ENCODE measurements around the gene MSANTD3. TPM values are rescaled to one million over a fixed set of nuclear protein-coding genes. Genes with fewer than 3 reads are reported as not detected.

MSANTD3 gene
- total RNA-seq, 1 experiment from 2014 or later = 30.2 TPM

GRCh38 chr9:100449420-100449819 is 22.5 kb downstream of the MSANTD3 start (continued):
- TF ChIP-seq JUN (CRISPR knock-in tag; IDR thresholded peaks at IDR 0.05) (no peak), ZNF219 (CRISPR knock-in tag; IDR thresholded peaks at IDR 0.05; ENCODE audit: borderline replicate concordance) (no peak), GTF2I (CRISPR knock-in tag; conservative IDR thresholded peaks at IDR 0.05) (no peak)

GRCh38 chr9:100452894-100453293 is 26.0 kb downstream of the MSANTD3 start:
- Mint-ChIP-seq H3K4me1 (no peaks in the 10 kb centered on the region), H3K4me3 (no peak overlapping the region), H3K27me3 (ENCODE audit: low read depth) (no peaks in the 10 kb centered on the region), H3K36me3 (peaks cover 15% of the 10 kb centered on the region), H3K27ac (no peak overlapping the region), H3K9me3 (no peaks in the 10 kb centered on the region)
- ATAC-seq = no peak
- no peak for TF ChIP-seq HMGA2 (CRISPR knock-in tag; IDR thresholded peaks at IDR 0.05)
- no peak for DNase-seq (ENCODE audit: low spot score)
- ChIA-PET CTCF (no interaction called here), POLR2A (no interaction called here)

- Mint-ChIP-seq H3K27me3 (ENCODE audit: low read depth) (no peaks in the 10 kb centered on the region), H3K9me3 (no peaks in the 10 kb centered on the region), H3K36me3 (peaks cover 14% of the 10 kb centered on the region), H3K27ac (no peak overlapping the region), H3K4me3 (no peak overlapping the region), H3K4me1 (0 out of 2 replicates have a peak, but pooled peaks cover 2% of the 10 kb centered on the region)
- CTCF ChIA-PET = no interaction called here
- DNase-seq (ENCODE audit: low spot score) = no peak
- POLR2A ChIA-PET = no interaction called here
- ATAC-seq = no peak
- TF ChIP-seq JAZF1 (CRISPR knock-in tag; IDR thresholded peaks at IDR 0.05) (no peak), RELA (CRISPR knock-in tag; IDR thresholded peaks at IDR 0.05; ENCODE audit: borderline replicate concordance) (no peak), STAT6 (CRISPR knock-in tag; conservative IDR thresholded peaks at IDR 0.05; ENCODE audit: low read depth) (no peak), GABPB1 (CRISPR knock-in tag; IDR thresholded peaks at IDR 0.05) (0 out of 2 replicates have a peak, but pooled peaks have one; percentile 24), KAT7 (CRISPR knock-in tag; IDR thresholded peaks at IDR 0.05; ENCODE audit: borderline replicate concordance) (no peak)
These were observed 28.5 kb downstream of the MSANTD3 start for GRCh38 chr9:100455470-100455869.

- no peak for TF ChIP-seq ATF6 (CRISPR knock-in tag; IDR thresholded peaks at IDR 0.05)
- TF ChIP-seq TEAD4 (CRISPR knock-in tag; IDR thresholded peaks at IDR 0.05) = no peak
- no peak for TF ChIP-seq ZNF671 (CRISPR knock-in tag; IDR thresholded peaks at IDR 0.05)
- no peak for TF ChIP-seq OVOL2 (CRISPR knock-in tag; IDR thresholded peaks at IDR 0.05; ENCODE audit: borderline replicate concordance)
- TF ChIP-seq ERG (CRISPR knock-in tag; IDR thresholded peaks at IDR 0.05) = no peak
- TF ChIP-seq ZNF532 (CRISPR knock-in tag; IDR thresholded peaks at IDR 0.05; ENCODE audit: borderline replicate concordance) = no peak
- no peak for TF ChIP-seq NFE2L1 (CRISPR knock-in tag; IDR thresholded peaks at IDR 0.05)
- no peak for DNase-seq (ENCODE audit: low spot score)
- Mint-ChIP-seq H3K27ac (no peak overlapping the region), H3K36me3 (peaks cover 5% of the 10 kb centered on the region; the same call in 1 of the 2 replicates), H3K27me3 (ENCODE audit: low read depth) (no peaks in the 10 kb centered on the region), H3K4me3 (no peak overlapping the region), H3K4me1 (peaks cover 6% of the 10 kb centered on the region), H3K9me3 (no peaks in the 10 kb centered on the region)
- POLR2A ChIA-PET = no interaction called here
- ATAC-seq = no peak
- CTCF ChIA-PET = no interaction called here
These were observed 30.6 kb downstream of the MSANTD3 start for GRCh38 chr9:100457517-100457916.
